C4-2B (cell line): ENCODE data around the gene DIS3L2.

Source experiments
- H3K27ac ChIP-seq: fragments of 450-650 bp; 2 replicates; pipeline ENCODE4 v1.5.1; 2017
- ZFX ChIP-seq: fragments of 450-650 bp; IDR thresholded peaks from 2 replicates; pipeline ENCODE4 v1.6.1; 2017
- TF ChIP-seq, protein P1 (sequence below): fragments of 450-650 bp; conservative IDR thresholded peaks from 2 replicates; pipeline ENCODE4 v1.5.1; 2017; ENCODE audit warnings: mild to moderate bottlenecking

Gene DIS3L2

DNA sequence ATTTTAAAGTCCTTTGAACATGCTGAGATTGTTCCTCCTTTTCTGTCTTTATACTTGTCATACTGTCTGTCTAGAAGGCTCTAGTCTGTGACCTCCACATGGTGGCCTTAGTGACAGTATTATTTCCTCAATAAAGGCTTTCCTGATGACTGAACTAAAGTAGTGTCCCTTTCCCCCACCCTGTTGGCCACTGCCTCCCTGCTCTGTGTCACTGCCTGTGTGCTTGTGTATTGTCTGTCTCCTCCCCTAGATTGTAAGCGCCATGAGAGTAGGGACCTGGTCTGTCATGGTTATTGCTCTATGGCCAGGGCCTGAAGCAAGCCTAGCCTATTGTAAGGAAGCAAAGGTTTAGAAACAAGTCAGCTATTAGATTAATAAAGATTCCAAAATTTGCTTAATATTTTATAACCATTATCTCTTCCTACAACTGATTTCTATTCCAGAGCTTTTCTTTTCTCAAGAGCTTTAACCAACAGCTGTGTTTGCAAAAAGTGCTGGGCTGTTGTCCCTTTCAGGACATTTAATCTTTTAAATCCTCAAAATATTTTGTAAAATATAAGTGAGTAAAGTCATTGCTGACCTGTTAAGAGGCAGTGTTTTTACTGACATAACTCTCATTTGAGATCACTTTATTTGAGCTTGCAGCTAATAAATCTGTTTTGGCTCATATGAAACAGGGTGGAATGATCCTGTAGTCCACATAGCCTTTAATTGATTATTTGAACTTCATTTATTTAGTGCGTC is 35.5 kb downstream of the DIS3L2 start:
- H3K27ac ChIP-seq = no peak overlapping the region
- TF ChIP-seq, protein P1, sequence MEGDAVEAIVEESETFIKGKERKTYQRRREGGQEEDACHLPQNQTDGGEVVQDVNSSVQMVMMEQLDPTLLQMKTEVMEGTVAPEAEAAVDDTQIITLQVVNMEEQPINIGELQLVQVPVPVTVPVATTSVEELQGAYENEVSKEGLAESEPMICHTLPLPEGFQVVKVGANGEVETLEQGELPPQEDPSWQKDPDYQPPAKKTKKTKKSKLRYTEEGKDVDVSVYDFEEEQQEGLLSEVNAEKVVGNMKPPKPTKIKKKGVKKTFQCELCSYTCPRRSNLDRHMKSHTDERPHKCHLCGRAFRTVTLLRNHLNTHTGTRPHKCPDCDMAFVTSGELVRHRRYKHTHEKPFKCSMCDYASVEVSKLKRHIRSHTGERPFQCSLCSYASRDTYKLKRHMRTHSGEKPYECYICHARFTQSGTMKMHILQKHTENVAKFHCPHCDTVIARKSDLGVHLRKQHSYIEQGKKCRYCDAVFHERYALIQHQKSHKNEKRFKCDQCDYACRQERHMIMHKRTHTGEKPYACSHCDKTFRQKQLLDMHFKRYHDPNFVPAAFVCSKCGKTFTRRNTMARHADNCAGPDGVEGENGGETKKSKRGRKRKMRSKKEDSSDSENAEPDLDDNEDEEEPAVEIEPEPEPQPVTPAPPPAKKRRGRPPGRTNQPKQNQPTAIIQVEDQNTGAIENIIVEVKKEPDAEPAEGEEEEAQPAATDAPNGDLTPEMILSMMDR = no peak
- no peak for TF ChIP-seq ZFX

DNA sequence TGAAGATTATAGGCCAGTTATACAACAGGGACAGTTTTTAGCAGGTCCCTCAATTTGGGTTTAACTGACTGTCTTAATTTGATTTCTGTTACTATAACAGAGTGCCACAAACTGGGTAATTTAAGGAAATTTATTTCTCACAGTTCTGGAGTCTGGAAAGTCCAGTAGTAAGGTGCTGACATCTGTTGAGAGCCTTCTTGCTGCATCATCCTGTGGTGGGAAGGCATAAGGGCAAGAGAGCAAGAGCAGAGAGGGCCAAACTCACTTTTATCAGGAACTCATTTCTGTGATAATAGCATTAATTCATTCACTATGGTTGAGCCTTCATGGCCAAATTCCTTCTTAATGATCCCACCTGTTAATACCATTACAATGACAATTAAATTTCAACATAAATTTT is 36.5 kb downstream of the DIS3L2 start:
- TF ChIP-seq, protein P1 = no peak
- TF ChIP-seq ZFX = no peak
- no peak overlapping the region for H3K27ac ChIP-seq

DNA sequence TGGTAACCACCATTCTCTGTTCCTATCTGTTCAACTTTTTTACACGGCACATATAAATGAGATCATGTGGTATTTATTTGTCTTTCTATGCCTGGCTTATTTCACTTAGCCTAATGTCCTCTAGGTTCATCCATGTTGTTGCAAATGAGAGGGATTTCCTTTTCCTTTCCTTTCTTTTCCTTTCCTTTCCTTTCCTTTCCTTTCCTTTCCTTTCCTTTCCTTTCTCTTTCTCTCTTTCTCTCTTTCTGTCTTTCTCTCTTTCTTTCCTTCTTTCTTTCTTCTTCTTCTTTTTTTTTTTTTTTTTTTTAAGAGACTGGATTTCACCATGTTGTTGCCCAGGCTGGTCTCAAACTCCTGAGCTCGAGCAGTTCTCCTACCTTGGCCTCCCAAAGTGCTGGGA is 38.9 kb downstream of the DIS3L2 start:
- H3K27ac ChIP-seq = no peak overlapping the region

DNA sequence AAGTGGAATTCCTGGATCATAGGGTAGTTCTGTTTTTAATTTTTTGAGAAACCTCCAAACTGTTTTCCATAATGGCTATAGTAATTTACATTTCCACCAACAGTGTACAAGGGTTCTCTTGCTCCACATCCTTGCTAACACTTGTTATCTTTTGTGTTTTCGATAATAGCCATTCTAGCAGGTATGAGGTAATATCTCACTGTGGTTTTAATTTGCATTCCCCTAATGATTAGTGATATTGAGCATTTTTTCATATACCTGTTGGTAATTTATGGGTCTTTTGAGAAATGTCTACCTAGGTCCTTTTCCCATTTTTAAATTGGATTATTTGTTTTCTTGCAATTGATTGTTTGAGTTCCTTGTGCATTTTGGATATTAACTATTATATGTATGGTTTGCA is 39.6 kb downstream of the DIS3L2 start:
- TF ChIP-seq, protein P1 = no peak
- TF ChIP-seq ZFX = no peak
- H3K27ac ChIP-seq = no peak overlapping the region

More for the DNA sequence above, 38.9 kb downstream of the DIS3L2 start:
- TF ChIP-seq, protein P1 = no peak
- no peak for TF ChIP-seq ZFX

DNA sequence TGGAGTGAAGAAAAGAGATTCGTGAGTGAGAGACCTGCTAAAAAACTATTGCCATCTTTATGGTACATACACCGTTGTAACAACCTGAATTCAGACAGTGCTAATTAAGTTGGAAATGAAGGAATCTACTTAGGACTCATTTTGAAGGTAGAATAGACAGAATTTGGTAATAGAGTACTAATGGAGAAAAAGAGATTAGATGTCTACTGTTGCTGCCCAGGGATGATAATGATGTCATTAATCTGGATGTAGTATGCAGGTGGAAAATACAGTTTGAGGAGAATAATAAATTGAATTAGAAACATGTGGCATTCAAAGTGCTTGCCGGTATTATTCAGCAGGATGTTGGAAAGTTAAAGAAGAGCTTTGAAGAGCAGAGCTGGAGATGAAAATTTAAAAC is 44.7 kb downstream of the DIS3L2 start:
- TF ChIP-seq, protein P1 = no peak
- no peak for TF ChIP-seq ZFX
- H3K27ac ChIP-seq = no peak overlapping the region

DNA sequence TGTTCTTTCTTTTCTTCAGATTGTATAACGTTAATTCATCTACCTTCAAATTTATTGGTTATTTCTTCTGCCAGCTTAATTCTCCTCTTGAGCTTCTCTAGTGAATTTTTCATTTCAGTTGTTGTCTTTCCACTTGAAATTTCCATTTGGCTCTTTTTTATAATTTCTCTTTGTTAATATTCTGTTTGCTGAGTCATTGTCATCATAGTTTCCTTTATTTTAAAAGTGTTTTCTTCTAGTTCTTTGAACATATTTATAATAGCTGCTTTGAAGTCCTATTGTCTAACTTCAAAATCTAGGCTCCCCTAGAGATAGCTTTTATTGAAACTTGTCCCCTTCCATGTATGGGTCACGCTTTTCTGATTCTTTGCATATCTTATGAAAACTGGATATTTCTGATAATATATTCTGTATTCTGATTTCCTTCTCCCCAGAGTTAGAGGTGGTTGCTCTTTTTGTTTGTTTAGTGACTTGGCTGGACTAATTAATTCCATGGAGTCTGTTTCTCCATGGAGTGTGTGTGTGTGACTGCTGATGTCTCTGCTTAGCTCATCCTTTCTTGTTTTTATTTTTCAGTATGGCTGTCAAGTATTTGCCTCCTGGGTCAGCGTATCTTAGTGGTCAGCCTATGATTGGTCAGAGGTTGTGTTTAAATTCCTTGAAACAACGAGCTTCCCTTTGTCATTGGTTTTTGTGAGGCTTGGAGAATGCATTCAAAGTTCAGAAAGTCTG is 47.6 kb downstream of the DIS3L2 start:
- TF ChIP-seq, protein P1 = no peak
- no peak for TF ChIP-seq ZFX

DNA sequence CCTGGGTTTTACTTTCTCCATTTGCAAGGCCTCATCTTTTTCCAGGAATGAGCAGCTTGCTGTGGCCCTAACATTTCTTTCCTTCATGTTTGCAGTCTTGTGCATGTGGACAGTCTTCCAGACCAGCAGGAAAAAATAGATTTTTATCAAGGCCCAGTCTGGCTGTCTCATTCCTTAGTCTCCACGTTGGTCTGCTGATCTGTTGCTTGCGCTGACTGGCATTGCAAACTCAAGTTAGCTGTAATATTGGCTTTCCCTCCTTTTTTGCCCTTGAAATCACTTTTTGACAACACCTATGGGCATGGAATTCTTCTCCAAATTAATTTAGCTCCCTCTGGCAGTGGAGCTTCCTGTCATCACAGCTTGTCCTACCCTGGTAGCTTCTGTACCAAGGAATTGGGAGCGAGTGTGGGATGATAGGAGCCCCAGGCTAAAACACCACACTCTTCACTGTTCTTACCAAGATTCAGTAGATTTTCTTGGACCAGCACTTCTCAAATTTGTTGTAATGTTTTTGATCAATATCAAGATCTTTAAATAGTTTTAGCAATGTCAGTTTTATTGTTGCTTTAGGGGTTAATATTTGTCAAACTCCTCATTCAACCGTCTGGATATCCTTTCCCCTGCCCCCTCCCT is 48.2 kb downstream of the DIS3L2 start:
- TF ChIP-seq, protein P1 = no peak
- TF ChIP-seq ZFX = no peak
- no peak overlapping the region for H3K27ac ChIP-seq

More for the DNA sequence above, 47.6 kb downstream of the DIS3L2 start:
- no peak overlapping the region for H3K27ac ChIP-seq
